GM21825 (cell line): ENCODE results near the gene TBC1D7.
A peak's percentile ranks its signal among the peaks of the same experiment; 100 is the strongest.

ENCODE experiments used
- ATAC-seq: cut with Tn5 transposase; IDR thresholded peaks from one replicate; pipeline ENCODE4 v1.9.1; 2021; ENCODE audit warnings: mild to moderate bottlenecking, moderate library complexity; ENCODE audit not compliant: unreplicated experiment

Gene TBC1D7

DNA sequence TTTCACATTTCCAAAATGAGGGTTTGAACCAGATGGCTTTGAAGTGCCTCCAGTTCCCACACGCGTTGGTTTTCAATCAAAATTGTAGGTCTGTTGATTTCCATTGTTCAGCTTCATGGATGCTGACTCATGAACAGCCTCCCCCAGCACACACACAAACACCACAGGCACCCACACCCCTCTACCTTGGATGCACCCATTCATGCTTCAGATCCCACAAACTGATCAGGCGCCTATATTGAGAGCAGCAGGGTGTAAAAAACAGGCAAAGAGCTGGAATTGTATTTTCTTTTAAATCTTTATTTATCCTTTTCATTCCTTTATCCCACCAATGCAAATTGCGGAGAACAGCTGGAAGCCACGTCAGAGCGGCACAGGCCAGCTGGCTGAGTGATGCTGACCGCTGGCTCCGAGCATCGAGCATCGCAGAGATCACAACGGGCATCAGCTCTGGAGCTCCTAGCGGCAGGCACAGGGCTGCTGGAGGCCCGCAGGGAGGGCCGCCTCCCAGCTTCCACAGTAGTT lies 29.3 kb upstream of the TBC1D7 start:
- no peak for ATAC-seq

GRCh38 chr6:13355999-13356785 lies 27.9 kb upstream of the TBC1D7 start:
- ATAC-seq: peak; percentile 83

DNA sequence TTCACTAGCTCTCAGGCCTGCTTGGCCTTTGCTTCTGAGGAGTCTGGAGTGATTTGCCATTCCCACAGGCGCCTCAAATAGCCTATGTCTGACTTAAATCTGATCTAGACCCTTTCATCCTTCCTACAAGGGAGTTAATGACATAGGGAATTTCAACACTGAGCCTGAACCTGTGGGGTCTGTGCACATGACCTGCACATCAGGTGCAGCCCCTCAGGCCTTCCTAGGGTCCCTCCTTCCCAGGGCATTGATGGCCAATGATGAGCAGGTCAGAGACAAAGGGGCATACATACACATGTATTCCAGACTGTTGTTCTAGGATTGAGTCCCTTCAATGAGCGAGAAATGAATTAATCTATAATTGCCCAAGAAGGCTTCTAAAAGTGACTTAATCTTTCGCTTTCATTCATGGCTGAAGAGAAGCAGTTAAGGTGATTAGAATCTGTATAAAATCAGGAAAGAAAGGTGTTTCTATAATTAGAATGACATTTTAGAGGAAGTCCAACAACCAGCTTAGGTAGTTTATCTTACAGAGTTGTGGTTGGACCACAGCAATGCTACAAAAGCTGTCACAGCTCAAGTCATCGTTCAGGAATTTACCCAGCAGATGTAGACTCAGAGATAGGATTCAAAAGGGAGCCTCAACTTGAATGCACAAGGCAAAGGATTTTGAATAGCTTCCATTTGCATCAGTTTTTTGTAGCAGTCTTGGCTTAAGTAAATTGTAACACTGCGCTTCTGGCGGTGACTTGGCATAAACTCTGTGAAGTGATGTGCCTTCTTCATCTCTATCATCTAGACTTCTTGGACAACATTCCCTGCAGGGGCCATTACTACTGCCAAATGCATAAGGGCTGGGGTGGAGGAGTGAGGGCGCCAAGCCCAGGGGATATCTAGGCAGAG lies 27.0 kb upstream of the TBC1D7 start:
- ATAC-seq: peak; percentile 36

DNA sequence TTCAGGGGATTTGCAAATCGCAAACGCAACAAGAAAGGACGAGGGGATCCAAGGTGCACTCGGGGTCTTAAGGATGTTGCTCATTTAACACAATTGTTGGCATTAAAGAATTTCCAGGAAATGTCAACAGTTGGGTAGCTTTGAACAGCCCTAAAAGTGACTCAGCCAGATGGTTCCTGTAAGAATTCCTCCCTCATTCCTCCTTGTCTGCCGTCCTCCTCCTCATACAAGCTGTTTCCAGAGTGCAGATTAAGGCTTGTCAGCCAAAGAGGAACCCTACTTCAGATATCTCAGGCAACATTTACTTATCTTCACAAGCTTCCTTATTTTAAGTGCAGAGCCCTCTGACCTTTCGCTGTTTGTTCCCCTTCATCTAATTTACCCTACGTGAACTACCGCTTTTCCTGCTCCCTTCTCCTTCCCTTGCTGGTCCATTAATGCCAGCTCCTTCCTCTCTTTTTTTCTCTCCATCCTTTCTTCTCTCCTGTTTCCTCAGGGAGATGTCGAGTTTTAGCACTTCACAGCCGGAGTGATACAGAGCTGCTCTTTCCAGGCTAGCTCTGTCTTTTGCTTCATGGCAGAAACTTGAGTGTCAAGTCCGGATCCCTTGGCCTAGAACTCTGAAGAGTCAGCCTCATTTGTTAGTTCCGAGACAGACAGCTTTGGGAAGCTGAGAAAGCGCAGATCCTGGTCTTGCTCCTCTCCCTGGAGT lies 26.1 kb upstream of the TBC1D7 start:
- no peak for ATAC-seq

DNA sequence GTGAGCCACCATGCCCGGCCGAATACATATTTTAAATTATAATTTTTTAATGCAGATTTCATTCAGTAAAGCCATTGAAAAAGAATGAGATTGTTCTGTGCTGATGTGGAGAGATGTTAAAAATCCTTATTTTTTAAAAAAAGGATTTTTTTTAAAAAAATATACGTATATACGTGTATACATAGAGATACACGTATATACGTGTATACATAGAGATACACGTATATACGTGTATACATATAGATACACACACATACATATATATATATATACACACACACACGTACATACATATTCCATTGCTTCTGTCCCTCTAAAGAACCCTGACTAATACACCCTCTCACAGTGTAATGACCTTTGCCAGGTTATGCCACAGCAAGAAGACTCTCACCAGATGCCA lies 23.8 kb upstream of the TBC1D7 start:
- ATAC-seq: no peak

GRCh38 chr6:13351271-13351670 lies 22.9 kb upstream of the TBC1D7 start:
- no peak for ATAC-seq

GRCh38 chr6:13349811-13350506 lies 21.6 kb upstream of the TBC1D7 start:
- ATAC-seq: no peak

- ATAC-seq: no peak
Measured at GRCh38 chr6:13348334-13349113, 20.2 kb upstream of the TBC1D7 start.

DNA sequence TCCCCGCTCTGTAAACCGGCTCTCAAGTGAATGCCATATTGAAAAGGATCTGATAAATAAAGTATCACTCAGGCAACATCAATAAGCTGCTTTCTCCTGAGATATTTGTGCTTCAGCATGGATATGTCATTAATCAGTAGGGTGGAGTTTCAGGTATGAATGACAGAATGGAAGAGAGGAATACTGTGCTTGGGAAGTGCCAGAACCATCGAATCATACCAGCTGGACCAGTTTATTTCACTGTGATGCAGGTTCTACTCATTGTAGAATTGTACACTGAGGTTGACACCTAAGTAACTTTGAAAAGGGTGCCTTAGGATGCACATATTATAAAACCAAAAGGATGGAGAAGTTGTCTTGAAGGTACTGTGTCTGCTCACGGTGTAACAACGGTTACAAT lies 17.9 kb upstream of the TBC1D7 start:
- ATAC-seq: no peak

GRCh38 chr6:13342414-13343019 lies 14.2 kb upstream of the TBC1D7 start:
- ATAC-seq: no peak

- no peak for ATAC-seq
Measured at GRCh38 chr6:13339863-13340630, 11.7 kb upstream of the TBC1D7 start.

- ATAC-seq: no peak
Measured at GRCh38 chr6:13338038-13338437, 9.7 kb upstream of the TBC1D7 start.

DNA sequence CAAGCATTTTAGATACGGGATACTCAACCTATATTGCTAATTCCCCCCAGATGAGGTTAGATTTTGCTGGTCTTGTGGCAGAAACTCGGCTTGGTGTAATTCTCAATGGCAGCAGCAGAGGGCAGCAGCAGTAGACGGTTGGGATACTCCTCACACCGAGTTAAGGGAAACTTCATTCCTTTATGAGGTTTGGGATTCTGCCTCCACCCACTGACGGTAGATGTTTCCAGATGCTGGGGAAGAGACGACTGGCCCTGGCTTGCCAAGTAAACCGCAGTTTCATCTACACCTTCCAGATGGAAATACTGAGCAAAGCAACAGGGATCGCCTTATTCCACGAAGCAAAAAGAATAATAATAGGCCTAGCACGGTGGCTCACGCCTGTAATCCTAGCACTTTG lies 8.2 kb upstream of the TBC1D7 start:
- ATAC-seq: no peak

GRCh38 chr6:13334953-13335352 lies 6.6 kb upstream of the TBC1D7 start:
- no peak for ATAC-seq

GRCh38 chr6:13332349-13332706 lies 4.0 kb upstream of the TBC1D7 start:
- no peak for ATAC-seq

DNA sequence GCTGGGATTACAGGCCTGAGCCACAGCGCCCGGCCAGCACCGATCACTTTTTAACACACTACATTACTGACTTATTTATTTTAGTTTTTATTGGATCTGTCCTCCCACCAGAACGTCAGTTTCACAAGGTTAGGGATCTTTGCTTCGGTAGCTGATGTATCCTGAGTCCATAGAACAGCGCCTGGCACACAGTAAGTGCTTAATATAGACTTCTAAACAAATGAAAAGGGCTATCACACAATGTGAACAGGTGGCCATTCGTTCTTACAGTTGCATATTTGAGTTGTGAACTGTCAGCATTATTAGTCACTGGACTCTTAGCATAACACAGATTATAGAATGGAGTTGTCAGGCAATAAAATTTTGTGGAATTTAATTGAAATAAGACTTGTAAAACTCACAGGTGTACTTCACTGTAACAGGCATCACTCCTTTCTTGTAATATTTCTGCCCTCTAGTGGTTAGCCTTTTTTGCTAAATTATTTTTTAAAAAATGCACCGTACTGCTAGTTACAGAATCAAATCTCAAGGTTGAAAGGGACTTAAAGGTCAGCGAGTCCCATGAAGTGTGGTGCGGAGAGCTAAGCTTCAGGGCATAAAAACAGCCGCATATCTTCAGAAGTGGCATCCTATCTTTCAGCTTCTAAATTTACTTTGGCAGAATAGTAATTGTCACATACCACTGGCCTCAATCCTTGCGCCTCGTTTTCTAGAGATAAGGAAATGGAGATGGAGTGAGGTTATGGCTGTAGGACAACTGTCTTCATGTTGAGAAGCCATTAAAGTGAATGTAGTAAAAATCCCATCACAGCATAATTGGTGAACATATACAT lies 3.4 kb upstream of the TBC1D7 start:
- ATAC-seq: no peak

GRCh38 chr6:13328875-13329183 lies 492 bp upstream of the TBC1D7 start:
- ATAC-seq: no peak

DNA sequence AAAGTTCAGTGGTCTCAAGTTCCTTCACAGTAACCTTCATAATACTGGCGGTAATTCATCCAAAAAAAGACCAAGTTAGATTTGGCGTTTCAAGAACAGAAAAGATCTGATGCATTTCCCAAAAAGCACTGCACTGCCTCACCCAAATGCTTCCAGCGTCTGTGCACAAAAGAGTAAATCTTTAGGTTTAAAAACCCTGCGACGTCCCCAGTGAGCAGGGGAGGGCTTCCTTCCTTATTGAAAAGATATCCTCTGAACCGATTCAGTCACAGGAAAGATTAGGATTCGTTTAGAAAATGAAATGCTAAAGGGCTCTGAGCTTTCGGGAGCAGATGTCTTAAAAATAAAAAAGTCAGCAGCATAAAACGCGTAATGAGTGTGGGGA lies 654 bp downstream of the TBC1D7 start:
- no peak for ATAC-seq
